GM19193 (cell line): ENCODE data around the gene SLC34A3.

Experiments
- POLR2A ChIP-seq: IDR thresholded peaks from 4 replicates; pipeline ENCODE4 v1.6.1; 2011; ENCODE audit not compliant: insufficient read depth, insufficient read length; ENCODE audit errors: extremely low read depth

Gene SLC34A3

DNA sequence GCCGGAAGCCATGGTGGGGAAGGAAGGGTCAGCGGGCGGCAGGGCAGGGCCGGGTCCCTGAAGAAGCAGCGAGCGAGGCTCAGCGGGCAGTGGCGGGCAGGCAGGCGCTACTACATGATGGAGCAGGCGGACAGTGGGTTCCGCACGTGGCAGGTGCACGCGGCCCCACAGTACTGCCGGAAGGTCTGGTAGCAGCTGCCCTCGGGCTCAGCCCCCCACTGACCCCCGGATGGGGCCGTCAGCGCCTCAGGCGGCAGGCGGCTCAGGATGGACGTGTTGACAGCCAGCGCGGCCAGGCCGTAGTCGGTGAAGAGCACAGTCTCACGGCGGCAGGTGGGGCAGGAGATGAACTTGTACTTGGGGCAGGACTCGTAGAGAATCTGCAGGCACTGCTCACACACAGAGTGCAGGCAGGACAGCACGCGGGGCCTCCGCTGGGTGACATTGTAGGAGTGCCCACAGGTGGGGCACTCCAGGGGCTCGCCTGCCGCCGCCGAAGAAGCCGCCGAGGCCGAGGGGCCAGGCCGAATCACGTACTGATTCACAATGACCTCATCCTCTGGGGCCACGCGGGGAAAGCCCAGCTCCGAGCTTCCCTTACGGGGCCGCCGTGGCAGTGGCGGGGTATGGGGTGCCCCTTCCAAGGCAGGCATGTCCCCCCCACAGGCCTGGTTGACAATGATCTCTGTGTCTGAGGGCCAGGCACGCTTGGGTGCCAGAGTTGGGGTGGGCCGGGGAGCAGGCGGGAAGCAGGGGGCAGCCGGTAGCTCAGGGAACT, 10.2 kb upstream of the SLC34A3 start:
- no peak for TF ChIP-seq POLR2A

DNA sequence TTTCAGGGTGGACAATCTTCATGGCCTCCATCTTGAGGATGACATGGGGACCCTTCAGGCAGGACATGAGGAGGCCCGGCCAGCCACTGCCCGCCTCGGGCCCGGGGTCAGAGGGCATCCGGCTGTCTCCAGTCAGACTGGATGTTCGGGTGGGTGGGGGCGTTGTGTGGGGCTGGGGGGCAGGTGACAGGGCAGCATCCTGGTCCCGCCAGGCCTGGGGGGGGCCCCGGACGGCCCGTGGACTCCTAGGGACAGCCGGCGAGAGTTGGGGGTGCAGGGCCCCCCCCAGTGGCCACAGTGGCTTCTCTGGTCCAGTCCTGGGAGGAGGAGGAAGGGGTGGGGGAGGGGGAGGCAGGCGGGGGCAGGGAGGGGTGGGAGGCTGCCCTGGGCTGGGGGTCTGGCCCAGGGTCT, 9.6 kb upstream of the SLC34A3 start:
- no peak for TF ChIP-seq POLR2A

DNA sequence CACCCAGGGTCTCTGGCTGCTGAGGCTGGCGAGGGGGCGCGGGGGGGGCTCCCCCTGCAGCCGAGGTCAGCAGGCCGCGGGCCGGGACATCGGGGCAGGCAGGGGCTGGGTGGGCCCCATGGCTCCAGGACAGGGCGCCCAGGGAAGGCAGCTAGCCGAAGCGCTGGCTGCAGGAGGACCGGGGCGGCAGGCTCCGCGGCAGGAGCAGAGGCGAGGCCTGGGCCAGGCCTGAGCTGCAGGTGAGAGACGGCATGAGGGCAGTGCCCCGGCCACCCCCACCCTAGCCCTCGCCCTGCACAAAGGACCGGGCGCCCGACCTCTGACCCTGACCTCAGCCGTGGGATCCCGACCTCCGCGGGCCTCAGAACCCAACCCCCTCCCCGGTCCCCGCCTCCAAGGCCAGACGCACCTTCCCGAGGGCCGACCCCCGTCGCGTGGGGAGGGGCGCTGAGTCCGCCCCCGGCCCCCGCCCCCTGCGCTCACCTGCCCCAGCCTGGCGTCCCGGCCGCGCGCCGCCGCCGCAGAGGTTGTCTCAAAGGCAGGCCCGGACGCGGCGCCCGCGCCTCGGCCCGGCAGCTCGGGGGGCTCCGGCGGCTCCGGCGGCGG, 9.1 kb upstream of the SLC34A3 start:
- no peak for TF ChIP-seq POLR2A

DNA sequence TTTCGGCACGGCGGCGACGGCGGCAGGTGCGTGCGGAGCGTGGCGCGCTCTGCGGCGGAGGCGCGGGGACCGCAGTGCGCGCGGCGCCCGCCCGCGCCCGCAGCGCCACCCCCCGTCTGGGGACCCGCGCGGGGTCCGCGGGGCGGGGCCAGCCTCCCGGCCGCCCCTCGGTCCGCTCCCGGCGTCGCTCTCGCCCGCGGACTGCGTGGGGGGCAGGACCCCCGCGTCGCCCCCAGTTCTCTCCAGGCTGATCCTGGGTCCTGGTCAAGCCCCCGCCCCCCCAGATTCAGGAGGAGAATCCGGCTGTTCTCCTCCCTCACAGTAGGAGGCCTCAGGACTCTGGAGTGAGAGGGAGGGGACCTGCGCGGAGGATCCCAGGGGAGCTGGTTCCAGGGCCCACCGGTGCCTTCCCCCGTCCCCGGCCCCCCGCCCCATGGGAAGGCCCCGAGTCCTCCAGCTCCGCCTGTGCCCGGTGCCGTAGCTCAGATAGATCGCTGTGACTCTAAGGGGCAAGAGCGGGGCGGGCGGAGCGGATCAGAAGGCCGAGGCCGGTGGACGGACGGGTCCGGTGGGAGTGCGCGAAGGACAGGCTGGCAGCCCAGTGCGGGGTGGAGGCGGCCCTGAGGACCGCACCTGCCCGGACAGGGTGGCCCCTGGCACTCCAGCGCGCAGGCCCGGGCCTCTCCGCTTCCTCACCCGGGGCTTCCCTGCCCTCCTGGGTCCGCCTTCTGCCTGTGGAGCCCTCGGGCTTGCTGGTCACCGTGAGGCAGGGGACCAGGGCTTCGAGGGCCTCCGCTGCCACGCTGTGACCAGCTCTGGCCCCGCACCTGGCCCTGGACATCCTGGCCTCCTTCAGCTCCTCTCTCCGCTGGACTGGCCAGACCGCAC, 8.3 kb upstream of the SLC34A3 start, which contains the start of gene RNF208:
RNF208 (minus strand) TSS at position 51 of the 888 bp plus-strand sequence. CDS start 1,028 bp downstream, outside the sequence.
- no peak for TF ChIP-seq POLR2A

DNA sequence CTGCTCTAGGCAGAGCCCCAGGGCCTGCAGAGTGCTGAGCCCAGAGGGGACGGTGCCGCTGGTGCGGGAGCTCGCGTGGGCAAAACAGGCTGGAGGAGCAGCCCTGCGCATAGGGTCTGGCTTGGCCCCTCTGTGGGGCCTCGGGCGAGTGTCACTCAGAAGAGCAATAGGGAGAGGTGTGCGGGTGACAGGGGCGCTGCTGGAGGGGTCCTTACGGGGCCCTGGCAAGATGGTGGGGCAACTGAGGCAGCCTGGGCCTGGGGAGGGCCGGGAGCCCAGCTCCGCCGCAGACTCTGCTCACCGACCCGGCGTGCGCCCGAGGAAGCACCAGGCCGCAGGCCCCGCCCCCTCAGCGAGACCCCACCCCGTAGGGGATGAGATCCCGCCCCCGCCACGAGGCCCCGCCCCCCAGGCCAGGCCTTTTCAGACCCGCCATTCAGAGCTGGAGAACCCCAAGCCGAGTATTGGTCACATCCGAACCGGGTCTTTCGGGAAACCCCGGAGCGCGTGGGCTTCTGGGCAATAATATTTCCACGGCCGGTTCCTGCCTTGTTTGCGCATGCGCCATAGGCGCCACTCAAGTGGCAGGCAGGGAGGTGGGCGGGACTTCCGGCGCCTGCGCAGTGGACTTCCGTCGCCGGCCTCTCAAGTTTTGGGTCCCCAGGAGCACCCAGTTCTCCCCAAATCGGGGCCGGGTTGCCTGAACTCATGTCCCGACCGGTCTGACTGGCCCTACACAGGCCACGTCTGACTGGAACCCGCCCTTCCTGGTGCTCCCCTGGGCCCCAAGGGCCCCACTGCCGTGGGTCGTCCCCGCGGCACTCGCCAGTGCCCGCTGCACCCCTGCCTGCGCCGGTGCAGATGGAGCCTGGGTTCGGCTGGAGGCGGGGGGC, 7.4 kb upstream of the SLC34A3 start:
- peak; percentile 83 for TF ChIP-seq POLR2A

DNA sequence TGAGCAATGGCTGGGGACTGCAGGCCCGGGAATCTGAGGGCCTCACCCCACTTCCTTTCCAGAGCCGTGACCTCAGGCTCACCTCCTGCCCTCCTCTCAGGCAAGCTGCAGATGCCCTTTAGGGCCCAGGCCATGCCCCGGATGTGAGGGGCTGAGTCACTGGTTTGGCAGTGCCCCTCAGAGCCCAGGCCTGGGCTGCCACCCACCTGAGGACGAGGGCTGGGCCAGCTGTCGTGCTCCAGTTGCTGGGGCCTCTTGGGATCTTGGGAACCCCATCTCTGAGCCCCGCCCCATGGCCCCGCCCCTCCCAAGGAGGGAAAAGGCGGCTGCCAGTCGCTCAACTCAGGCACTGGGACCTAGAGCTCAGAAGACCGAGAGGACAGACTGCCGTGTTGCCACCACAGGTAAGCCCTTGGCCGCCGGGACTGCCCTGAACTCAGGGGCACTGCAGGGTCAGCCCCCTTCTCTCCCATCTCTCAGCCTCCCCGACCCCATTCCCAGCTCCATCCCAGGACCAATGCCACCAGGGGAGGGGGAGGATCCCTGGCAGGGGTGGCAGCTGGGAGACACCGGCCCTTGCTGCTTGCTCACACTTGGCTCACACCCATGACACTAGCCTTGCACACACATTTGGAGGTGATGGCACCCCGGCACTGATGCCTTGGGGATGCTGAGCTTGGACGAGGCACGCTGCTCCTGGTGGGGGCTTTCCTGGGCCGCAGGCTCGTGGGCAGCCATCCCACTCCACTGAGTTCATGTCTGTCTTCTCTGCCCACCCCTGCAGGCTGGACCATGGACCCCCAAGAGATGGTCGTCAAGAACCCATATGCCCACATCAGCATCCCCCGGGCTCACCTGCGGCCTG, 5.6 kb upstream of the SLC34A3 start, which contains the start of gene CYSRT1:
CYSRT1 (plus strand) TSS at position 345 of the 865 bp plus-strand sequence; CDS start at position 793, 448 bp downstream.
- TF ChIP-seq POLR2A, result no peak

DNA sequence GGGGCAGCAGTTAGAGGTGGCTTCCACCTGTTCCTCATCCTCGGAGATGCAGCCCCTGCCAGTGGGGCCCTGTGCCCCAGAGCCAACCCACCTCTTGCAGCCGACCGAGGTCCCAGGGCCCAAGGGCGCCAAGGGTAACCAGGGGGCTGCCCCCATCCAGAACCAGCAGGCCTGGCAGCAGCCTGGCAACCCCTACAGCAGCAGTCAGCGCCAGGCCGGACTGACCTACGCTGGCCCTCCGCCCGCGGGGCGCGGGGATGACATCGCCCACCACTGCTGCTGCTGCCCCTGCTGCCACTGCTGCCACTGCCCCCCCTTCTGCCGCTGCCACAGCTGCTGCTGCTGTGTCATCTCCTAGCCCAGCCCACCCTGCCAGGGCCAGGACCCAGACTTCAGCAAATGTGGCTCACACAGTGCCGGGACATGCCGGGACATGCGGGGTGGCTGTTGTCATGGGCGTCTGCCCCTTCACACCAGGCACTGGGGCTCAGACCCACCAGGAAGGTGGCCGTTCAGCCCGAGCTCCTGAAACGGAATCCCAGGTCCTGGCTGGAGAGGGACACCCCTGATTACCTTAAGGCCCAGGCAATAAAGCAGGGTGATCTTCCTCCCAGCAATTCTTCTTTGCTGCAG, 4.9 kb upstream of the SLC34A3 start:
- no peak for TF ChIP-seq POLR2A

DNA sequence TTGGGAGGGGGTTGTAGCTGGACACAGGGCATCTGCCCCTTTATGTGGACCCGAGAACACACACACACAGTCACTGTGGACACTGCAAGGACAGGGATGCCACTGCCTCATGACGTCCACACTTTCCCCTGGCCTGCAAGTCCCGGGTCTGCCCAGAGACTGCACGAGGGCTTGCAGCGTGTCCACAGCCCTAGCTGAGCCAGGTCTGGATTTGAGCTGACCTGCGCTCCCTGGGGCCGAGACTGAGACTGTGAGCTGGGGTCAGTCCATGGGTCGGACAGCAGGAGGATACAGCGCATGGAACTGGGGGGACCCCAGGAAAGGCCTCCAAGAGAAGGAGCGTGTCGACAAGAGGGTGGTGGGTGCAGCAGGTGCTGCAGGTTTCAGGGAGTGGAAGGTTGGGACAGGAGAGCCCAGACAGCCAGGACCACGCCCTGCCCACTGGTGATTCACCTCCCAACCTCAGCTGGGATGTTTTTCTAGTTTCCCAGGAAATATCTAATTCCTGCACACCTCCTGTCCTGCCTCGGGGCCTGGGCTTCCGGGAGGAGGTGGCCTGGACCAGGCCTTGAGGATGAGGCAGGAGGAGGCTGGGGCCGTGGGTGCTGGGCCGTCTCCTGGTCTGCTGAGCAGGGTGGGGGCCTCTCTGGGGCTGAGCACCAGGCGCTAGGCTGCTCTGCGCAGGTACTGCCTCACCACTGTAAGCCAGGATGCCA, 4.2 kb upstream of the SLC34A3 start:
- TF ChIP-seq POLR2A, result no peak

DNA sequence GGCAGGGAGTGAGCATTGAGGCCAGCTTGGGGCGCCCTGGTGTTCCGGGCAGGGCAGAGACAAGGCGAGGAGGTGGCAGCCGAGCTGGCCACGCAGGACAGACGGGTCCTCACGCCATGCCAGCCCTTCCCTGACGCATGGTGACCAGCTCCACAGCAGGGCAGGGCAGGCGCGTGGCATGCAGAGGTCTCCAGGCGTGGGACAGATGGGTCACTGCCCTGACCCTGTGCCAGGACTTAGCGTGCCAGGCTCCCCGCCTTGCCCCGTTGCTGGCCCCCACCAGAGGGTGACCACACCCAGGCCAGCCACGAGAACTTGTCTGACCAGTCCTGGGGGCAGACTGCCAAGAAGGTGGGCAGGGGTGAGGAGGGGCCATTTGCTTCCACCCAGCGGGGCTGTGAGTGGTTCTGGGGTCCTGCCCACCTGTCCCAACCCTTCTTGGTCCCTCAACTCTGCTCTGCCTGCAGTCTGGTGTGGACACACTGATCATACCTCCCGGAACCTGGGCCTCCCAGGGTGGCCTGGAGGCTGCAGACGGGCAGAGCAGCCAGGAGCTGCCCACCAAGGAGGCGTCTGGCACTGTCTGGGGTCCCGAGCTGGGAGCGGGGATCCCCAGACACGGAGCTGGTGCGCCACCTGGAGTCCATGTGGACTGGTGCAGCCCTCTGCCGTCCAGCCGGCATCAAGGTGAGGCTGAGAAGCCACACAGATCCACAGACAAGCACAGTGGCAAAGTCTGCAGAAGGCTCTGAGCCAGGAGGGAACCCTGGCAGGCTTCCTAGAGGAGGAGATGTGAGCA, 3.4 kb upstream of the SLC34A3 start, which contains the start of gene RNF224:
RNF224 (plus strand) TSS at position 449 of the 799 bp plus-strand sequence. CDS start 834 bp downstream, outside the sequence.
- TF ChIP-seq POLR2A, result no peak

DNA sequence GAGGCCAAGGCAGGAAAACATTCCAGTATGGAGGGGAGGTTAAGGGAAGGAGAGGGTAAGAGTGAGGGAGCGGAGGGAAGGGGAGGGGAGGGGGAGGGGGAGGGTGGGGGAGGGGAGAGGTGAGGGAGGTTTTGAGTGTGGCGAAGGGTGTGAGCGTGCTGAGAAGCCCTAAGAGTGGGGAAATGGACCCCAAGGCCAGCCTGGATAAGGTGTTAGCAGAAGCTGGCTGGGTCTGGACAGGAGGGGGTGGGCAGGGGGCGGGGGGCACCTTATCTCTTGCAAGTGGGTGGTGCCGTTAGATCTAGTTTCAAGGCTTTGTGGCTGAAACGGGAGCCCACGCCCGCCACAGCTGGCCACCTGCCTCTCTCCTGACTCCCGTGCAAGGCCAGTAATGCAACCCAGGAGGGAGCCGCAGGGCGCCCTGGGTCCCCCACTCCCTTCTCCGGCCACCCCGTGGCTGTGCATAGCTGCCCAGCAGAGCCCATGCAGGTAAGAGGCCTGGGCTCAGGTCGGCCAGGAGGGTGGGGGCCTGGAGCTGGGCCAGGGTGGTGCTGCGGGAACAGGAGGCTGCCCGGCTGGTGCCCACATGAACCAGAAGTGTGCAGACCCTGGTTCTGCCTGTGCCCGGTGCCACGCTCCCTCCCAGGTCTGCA, 2.7 kb upstream of the SLC34A3 start:
- no peak for TF ChIP-seq POLR2A

DNA sequence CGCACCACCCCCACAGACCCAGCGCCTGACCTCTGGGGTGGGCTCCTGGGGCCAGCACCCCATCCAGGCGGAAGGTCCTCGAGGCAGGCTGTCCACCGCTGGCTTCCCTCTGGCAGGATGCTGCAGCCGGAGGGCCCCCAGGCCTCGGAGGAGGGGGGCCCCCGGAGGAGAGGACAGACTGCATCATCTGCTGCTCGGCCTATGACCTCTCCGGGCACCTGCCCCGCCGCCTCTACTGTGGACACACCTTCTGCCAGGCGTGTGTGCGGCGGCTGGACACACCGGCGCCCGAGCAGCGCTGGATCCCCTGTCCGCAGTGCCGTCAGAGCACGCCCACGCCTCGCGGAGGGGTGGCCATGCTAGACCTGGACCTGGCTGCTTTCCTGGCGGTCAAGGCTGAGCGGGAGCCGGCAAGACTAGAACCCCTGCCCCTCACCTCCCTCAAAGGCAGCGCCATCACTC, 2.2 kb upstream of the SLC34A3 start:
- no peak for TF ChIP-seq POLR2A
